A673 (cell line): ENCODE results near the gene FCN3. TPM values are rescaled to one million over a fixed set of nuclear protein-coding genes. Genes with fewer than 3 reads are reported as not detected.

Source experiments
- BruUV-seq: library from RNA; stranded (reverse); fragments of 400-500 nt; replicated peaks from 2 replicates; lab custom pipeline; 2021; lab: Mats Ljungman, UMichigan
- CTCF ChIA-PET: fragments of 300-600 bp; sonication (Branson Sonifier 250); formaldehyde crosslinking; loops from one replicate; lab custom pipeline; 2022; ENCODE audit warnings: antibody characterized with exemption; lab: Charles Lee
- POLR2A ChIA-PET: fragments of 300-600 bp; sonication (Branson Sonifier 250); formaldehyde crosslinking; loops from one replicate; lab custom pipeline; 2022; ENCODE audit warnings: antibody characterized with exemption; ENCODE audit not compliant: low non-redundant PET; lab: Charles Lee
- DNase-seq: peaks from one replicate; pipeline ENCODE4 v3.0.0-alpha.2; 2015; ENCODE audit warnings: low spot score
- H3K27ac ChIP-seq: fragments of 200-600 bp; sonication (generic); 2 replicates; pipeline ENCODE4 v1.5.1; 2016; ENCODE audit warnings: mixed run types, low read depth, mild to moderate bottlenecking, mixed read lengths, antibody characterized with exemption, low read length; ENCODE audit not compliant: poor library complexity, severe bottlenecking
- H3K27me3 ChIP-seq: fragments of 200-600 bp; sonication (generic); replicated peaks from 2 replicates; pipeline ENCODE4 v1.6.1; 2017; ENCODE audit warnings: mixed run types, low read depth, mild to moderate bottlenecking, mixed read lengths, antibody characterized with exemption, low read length; ENCODE audit not compliant: insufficient read depth, poor library complexity
- H3K36me3 ChIP-seq: fragments of 200-600 bp; sonication (generic); 2 replicates; pipeline ENCODE4 v1.6.1; 2016; ENCODE audit warnings: mixed run types, mild to moderate bottlenecking, mixed read lengths, antibody characterized with exemption, low read length; ENCODE audit not compliant: insufficient read depth, poor library complexity, severe bottlenecking
- H3K4me1 ChIP-seq: fragments of 200-600 bp; sonication (generic); 2 replicates; pipeline ENCODE4 v1.6.1; 2017; ENCODE audit warnings: mixed run types, mild to moderate bottlenecking, mixed read lengths, antibody characterized with exemption, low read length; ENCODE audit not compliant: insufficient read depth, poor library complexity, severe bottlenecking
- H3K4me3 ChIP-seq: fragments of 200-600 bp; sonication (generic); 2 replicates; pipeline ENCODE4 v1.5.1; 2016; ENCODE audit warnings: low read depth, mixed run types, mild to moderate bottlenecking, mixed read lengths, low read length; ENCODE audit not compliant: poor library complexity, severe bottlenecking
- H3K9me3 ChIP-seq: fragments of 200-600 bp; sonication (generic); 2 replicates; pipeline ENCODE4 v1.6.1; 2016; ENCODE audit warnings: mixed run types, low read depth, mild to moderate bottlenecking, mixed read lengths, antibody characterized with exemption, low read length; ENCODE audit not compliant: poor library complexity, severe bottlenecking
- EZH2 ChIP-seq: fragments of 200-600 bp; sonication (generic); IDR thresholded peaks from 2 replicates; pipeline ENCODE4 v1.6.1; 2017; ENCODE audit warnings: borderline replicate concordance, low read depth, mild to moderate bottlenecking, mixed read lengths, antibody characterized with exemption, low read length; ENCODE audit not compliant: poor library complexity, severe bottlenecking
- intact Hi-C: fragments of 100-400 bp; cut with micrococcal nuclease; formaldehyde crosslinking; loops from one replicate; pipeline ENCODE4 v1.10.0; 2022; ENCODE audit not compliant: unreplicated experiment
- total RNA-seq: library from RNA; stranded (reverse); gene quantifications from 2 replicates; pipeline ENCODE4 v1.2.3, GENCODE V29; 2021
- TF ChIP-seq, protein P1 (sequence below): fragments of 300-800, 200-600 bp; sonication (generic); conservative IDR thresholded peaks from 2 replicates; pipeline ENCODE4 v1.5.1; 2017; ENCODE audit warnings: low read depth, mild to moderate bottlenecking, antibody characterized with exemption, low read length, moderate library complexity, mixed read lengths

Gene FCN3
- total RNA-seq, 1 experiment from 2014 or later: not detected

DNA sequence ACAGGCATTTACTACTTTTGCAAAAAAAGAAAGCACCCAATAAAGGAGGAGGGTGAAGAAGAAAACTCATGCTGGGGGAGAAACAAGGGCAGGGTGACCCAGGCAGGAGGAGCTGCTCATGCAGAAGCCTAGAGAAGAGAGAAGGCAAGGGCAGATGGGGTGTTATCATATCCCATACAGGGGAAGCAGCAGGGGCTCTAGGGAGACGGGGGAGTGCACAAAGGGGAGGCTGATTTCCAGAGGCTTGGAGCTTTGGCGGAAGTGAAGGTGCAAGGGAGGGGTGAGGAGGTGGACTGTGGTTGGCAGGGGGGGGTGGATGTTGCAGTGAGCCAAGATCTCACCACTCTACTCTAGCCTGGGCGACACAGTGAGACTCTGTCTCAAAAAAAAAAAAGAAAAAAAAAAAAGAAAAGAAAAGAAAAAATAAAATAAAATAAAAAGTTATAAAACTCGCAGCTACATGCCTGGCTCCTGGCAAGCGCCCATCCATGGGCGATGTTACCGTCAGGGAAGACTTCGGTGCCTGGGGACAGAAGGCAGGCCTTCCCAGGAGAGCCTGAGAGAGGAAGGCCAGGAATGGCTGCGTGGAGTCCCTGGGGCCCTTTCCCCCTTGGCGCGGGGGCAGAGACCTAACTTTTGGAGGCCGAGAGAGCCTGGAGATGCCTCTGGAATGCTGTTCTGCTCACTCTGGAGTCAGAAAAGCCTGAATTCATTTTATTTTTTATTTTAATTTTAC is 3.3 kb upstream of the FCN3 start:
- intact Hi-C loops: no loop called here
- Histone ChIP-seq H3K27me3 (no peaks in the 10 kb centered on the region), H3K9me3 (no peaks in the 10 kb centered on the region), H3K27ac (no peak overlapping the region), H3K4me3 (no peak overlapping the region), H3K4me1 (no peaks in the 10 kb centered on the region), H3K36me3 (no peaks in the 10 kb centered on the region)
- POLR2A ChIA-PET: no interaction called here
- BruUV-seq: no TSS peak
- DNase-seq: no peak
- CTCF ChIA-PET: interaction anchor here (0.7 kb wide), 1 partner anchor 50 kb away, joined by 3 read pairs; no protein-coding TSS in a partner anchor
- TF ChIP-seq, protein P1, sequence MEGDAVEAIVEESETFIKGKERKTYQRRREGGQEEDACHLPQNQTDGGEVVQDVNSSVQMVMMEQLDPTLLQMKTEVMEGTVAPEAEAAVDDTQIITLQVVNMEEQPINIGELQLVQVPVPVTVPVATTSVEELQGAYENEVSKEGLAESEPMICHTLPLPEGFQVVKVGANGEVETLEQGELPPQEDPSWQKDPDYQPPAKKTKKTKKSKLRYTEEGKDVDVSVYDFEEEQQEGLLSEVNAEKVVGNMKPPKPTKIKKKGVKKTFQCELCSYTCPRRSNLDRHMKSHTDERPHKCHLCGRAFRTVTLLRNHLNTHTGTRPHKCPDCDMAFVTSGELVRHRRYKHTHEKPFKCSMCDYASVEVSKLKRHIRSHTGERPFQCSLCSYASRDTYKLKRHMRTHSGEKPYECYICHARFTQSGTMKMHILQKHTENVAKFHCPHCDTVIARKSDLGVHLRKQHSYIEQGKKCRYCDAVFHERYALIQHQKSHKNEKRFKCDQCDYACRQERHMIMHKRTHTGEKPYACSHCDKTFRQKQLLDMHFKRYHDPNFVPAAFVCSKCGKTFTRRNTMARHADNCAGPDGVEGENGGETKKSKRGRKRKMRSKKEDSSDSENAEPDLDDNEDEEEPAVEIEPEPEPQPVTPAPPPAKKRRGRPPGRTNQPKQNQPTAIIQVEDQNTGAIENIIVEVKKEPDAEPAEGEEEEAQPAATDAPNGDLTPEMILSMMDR: no peak
- TF ChIP-seq EZH2: no peak

DNA sequence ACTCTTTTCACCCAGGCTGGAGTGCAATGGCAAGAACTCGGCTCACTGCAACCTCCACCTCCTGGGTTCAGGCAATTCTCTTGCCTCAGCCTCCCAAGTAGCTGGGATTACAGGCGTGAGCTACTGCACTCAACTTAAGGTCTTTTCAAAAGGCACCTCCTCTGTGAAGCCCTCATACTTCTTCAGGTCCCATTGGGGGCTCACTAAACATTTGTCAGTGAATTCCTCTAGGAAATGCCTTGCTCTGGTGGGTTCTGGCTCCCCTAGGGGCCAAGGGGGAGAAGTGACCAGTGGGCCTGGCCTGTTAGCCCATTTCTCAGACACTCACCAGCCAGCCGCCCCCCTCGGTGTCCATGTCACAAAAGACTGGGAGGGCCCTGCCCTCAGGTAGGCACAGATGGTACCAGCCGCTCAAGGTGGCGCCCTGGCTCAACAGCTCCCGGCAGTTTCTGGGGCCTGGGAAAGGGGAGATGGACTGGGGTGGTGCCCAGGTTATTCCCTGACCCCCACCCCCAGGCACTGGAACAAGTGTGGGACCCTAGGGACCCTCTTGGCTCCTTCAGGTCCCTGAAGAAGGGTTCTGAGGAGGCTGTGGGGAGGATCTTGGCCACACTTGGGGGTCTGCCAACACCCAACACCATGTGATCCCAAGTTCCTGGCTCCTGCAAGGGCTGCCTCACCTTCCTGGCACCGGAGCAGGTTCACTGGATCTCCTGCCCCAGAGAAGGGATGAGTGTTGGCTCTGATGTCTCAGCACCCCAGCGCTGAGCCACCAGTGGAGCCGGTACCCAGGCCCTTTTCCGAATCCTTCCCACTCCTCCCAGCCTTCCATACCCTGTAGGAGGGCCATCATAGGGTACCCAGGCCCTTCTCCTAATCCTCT is 1.6 kb downstream of the FCN3 start:
- Histone ChIP-seq H3K9me3 (no peaks in the 10 kb centered on the region), H3K36me3 (no peaks in the 10 kb centered on the region), H3K27me3 (no peaks in the 10 kb centered on the region), H3K4me1 (no peaks in the 10 kb centered on the region), H3K27ac (no peak overlapping the region), H3K4me3 (no peak overlapping the region)
- ChIA-PET POLR2A (no interaction called here), CTCF (interaction anchor here (0.7 kb wide), 2 partner anchors 17 to 66 kb away, joined by 8 to 12 read pairs; no protein-coding TSS in a partner anchor)
- TF ChIP-seq, protein P1: 0 out of 2 replicates have a peak, but pooled peaks have one; percentile 36
- no peak for TF ChIP-seq EZH2
- intact Hi-C loops: no loop called here
- no TSS peak for BruUV-seq
- no peak for DNase-seq

DNA sequence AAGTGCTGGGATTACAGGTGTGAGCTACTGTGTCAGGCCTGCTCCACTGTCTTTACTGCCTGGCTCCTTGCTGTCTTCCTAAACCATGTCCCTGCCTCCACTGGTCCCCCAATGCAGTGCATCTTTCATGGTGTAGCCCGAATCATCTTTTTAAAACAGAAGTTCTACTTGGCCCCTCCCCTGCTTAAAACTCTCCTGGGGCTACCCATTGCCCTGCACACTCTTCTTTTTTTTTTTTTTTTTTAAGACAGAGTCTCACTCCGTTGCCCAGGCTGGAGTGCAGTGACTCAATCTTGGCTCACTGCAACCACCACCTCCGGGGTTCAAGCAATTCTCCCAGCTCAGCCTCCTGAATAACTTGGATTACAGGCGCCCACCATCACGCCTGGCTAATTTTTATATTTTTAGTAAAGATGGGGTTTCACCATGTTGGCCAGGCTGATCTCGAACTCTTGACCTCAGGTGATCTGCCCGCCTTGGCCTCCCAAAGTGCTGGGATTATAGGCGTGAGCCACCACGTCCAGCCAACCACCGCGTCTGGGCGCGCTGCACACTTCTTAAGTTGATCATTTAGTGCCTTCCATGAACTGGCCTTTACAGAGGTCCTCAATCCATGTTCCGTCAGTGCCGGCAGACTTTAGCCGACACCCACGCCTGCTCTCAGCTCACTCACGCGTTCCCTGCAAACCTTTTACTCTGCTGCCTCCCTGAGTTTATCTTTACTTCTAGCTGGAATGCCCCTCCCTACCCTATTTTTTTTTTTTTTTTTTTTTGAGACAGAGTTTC is 2.4 kb downstream of the FCN3 start:
- DNase-seq: no peak
- POLR2A ChIA-PET: no interaction called here
- Histone ChIP-seq H3K27ac (no peak overlapping the region), H3K4me1 (no peaks in the 10 kb centered on the region), H3K27me3 (no peaks in the 10 kb centered on the region), H3K4me3 (no peak overlapping the region), H3K36me3 (no peaks in the 10 kb centered on the region), H3K9me3 (no peaks in the 10 kb centered on the region)
- no TSS peak for BruUV-seq
- CTCF ChIA-PET: interaction anchor here (0.7 kb wide), 2 partner anchors 16 to 65 kb away, joined by 8 to 12 read pairs; no protein-coding TSS in a partner anchor
- intact Hi-C loops: no loop called here
- TF ChIP-seq, protein P1: no peak
- TF ChIP-seq EZH2: no peak
